SK-N-SH treated with all-trans-retinoic acid at 6 μM for 48 hours (cell line): ENCODE measurements around the gene COX6A2.

Source experiments
- ARNTL ChIP-seq: fragments of 450-650 bp; formaldehyde crosslinking; IDR thresholded peaks from 2 replicates; pipeline ENCODE4 v1.5.0; 2020; ENCODE audit warnings: low read depth, mild to moderate bottlenecking, moderate library complexity, borderline replicate concordance
- GLIS3 ChIP-seq: fragments of 250-450 bp; sonication (Bioruptor Pico); IDR thresholded peaks from 2 replicates; pipeline ENCODE4 v1.5.0; 2020; ENCODE audit warnings: mild to moderate bottlenecking, moderate library complexity
- OSR1 ChIP-seq: fragments of 250-450 bp; sonication (Bioruptor Pico); IDR thresholded peaks from 2 replicates; pipeline ENCODE4 v1.8.0; 2022; ENCODE audit warnings: moderate library complexity, mild to moderate bottlenecking, inconsistent platforms
- PATZ1 ChIP-seq: fragments of 250-450 bp; sonication (Bioruptor Pico); IDR thresholded peaks from 2 replicates; pipeline ENCODE4 v1.8.0; 2020; ENCODE audit warnings: mild to moderate bottlenecking, moderate library complexity, borderline replicate concordance
- PPARA ChIP-seq: fragments of 250-450 bp; sonication (Bioruptor Pico); IDR thresholded peaks from 2 replicates; pipeline ENCODE4 v1.5.0; 2020; ENCODE audit warnings: mild to moderate bottlenecking, borderline replicate concordance
- RARB ChIP-seq: fragments of 250-450 bp; sonication (Bioruptor Pico); IDR thresholded peaks from 2 replicates; pipeline ENCODE4 v1.8.0; 2021; ENCODE audit warnings: mild to moderate bottlenecking, moderate library complexity
- SNAI2 ChIP-seq: fragments of 250-450 bp; sonication (Bioruptor Pico); IDR thresholded peaks from 2 replicates; pipeline ENCODE4 v1.5.0; 2020; ENCODE audit warnings: mild to moderate bottlenecking, moderate library complexity
- ZNF565 ChIP-seq: fragments of 450-650 bp; formaldehyde crosslinking; conservative IDR thresholded peaks from 2 replicates; pipeline ENCODE4 v1.5.0; 2020; ENCODE audit warnings: low read depth, mild to moderate bottlenecking, moderate library complexity
- ZNF8 ChIP-seq: fragments of 450-650 bp; formaldehyde crosslinking; IDR thresholded peaks from 2 replicates; pipeline ENCODE4 v1.5.0; 2020; ENCODE audit warnings: mild to moderate bottlenecking, moderate library complexity

- TF ChIP-seq ARNTL (CRISPR knock-in tag) (no peak), ZNF8 (no peak), SNAI2 (CRISPR knock-in tag) (no peak), RARB (CRISPR knock-in tag) (no peak), PATZ1 (CRISPR knock-in tag) (no peak), PPARA (CRISPR knock-in tag) (no peak), ZNF565 (CRISPR knock-in tag) (no peak), OSR1 (CRISPR knock-in tag) (no peak), GLIS3 (no peak)
Observed at GRCh38 chr16:31409433-31409832, 18.7 kb downstream of the COX6A2 start.
